GM21825 (cell line): ENCODE data around the gene UPK3A.
A peak's percentile ranks its signal among the peaks of the same experiment; 100 is the strongest.

ENCODE experiments used
- ATAC-seq: cut with Tn5 transposase; IDR thresholded peaks from one replicate; pipeline ENCODE4 v1.9.1; 2021; ENCODE audit warnings: mild to moderate bottlenecking, moderate library complexity; ENCODE audit not compliant: unreplicated experiment

Gene UPK3A

DNA sequence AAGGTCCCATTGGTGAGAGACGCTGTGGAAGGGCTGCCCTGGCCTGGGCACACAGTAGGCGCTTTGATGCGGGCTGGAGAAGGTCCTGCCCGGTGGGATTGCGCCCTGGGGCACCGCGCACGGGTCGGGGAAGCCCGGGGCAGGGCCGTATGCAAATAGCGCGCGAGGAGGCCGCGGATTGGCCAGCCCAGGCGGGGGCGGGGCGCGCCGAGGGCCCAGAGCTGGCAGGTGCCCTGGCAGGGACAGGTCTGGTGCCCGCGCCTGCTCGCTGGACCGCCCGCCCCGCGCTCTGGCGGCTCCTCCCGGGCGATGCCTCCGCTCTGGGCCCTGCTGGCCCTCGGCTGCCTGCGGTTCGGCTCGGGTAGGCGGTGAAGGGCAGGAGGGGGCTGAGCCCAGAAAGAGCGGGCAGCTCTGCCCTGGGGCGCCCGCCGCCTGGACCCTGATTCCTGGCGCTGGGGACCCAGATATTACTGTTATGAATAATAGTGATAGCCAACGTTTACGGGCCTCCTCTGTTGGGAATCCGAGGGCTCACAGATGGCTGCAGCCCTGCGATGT is at the start of gene UPK3A:
TSS of gene UPK3A (plus strand) at position 245 of the 558 bp plus-strand sequence. CDS start at position 310, 65 bp downstream.
- ATAC-seq = no peak

DNA sequence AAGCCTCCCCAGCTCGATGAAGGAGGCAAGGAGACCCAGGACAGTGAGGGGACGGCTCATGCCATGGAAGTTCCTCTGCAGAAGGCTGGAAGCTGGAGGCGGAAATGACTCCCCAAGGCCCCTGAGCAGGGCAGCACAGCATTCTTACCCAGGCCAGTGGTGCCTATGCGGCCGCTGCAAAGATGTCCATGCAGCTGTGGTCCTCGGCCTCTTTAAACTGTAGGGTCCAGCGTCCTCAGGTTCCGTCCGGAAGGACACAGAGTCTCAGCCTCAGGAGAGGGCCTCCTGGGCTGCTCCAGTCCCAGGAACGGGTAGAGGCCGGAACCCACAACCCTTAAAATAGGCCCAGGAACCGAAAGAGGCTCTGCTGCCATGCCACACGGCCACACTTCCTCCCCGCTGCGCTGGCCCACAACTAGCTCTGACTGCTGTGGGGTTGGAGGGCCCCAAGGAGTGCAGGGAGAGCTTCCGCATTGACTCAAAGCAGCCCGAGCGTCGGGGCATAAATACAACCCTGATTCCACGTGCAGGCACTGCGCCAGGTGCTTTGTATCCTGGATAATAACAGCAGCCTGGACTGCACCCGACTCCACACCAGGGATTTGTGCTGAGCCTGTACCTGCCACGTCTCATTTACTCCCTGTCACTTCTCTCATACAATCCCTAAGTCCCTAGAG is 49.5 kb upstream of the UPK3A start:
- ATAC-seq = peak; percentile 68

GRCh38 chr22:45235851-45236342 is 48.9 kb upstream of the UPK3A start:
- ATAC-seq = no peak

DNA sequence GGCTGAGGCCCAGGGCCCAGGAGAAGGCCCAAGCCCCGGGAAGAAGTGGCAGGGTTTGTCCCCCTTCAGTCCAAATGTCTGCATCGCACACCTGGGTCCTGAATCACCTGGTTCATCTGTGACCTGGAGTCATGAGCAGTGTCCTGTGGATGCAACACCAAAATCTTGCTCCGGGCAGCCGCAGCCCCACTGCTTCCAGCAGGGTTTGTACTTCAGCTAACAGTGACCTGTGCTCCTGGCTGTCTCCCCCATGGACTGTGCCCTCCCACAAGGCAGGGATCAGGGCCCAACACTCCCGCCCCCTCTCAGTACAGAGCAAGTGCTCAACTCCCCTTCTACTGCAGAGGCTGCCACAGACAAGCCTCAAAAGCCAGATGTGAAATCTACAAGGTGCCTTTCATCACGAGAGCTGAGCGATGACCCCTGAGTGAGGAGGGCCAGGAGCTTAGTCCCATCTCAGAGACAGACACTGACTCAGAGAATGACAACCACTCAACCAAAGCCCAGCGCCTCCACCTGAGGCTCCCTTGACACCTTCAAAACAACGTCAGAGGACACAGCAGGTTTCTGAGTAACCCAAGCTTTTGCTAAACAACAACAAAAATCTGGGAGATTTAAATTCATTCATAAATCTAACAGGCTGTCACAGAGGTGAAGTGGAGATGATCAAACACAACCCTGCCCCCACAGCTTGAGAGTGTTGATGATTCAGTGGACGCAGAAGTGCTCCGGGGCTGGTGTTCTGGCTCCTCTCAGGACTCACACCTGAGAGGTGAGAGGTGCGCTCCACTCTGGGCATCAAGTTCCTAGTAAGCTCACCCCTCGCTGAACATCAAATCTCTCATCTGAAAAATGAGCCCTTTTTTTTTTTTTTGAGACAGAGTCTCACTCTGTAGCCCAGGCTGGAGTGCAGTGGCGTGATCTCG is 47.4 kb upstream of the UPK3A start:
- ATAC-seq = no peak

GRCh38 chr22:45238076-45238956 is 46.4 kb upstream of the UPK3A start:
- no peak for ATAC-seq

- no peak for ATAC-seq
Measured at GRCh38 chr22:45238957-45239680, 45.6 kb upstream of the UPK3A start.

- no peak for ATAC-seq
Measured at GRCh38 chr22:45239681-45240051, 45.1 kb upstream of the UPK3A start.

GRCh38 chr22:45240104-45240809 is 44.5 kb upstream of the UPK3A start:
- ATAC-seq = peak; percentile 5

- peak; percentile 47 for ATAC-seq
Measured at GRCh38 chr22:45240810-45241631, 43.7 kb upstream of the UPK3A start, which contains the start of gene KIAA0930. KIAA0930 (minus strand) TSS chr22:45240894; CDS start chr22:45240703, 191 bp downstream.

GRCh38 chr22:45242778-45243191 is 42.0 kb upstream of the UPK3A start:
- ATAC-seq = no peak

DNA sequence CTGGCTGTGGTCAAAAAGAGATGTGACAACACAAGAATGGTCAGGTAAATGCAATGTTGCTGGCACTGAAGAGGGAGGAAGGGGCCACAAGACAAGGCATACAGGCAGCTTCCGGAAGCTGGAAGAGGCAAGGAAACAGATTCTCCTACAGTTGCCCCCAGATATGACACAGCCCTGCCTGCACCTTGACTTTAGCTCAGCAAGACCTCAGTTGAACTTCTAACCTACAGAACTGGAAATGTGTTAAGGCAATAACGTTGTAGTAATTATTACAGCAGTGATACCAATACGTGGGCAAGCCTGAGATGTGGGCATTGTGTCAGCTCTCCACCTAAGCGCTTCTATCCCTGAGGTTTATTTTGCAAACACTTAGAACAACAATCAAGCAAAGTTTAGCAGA is 39.8 kb upstream of the UPK3A start:
- ATAC-seq = no peak

DNA sequence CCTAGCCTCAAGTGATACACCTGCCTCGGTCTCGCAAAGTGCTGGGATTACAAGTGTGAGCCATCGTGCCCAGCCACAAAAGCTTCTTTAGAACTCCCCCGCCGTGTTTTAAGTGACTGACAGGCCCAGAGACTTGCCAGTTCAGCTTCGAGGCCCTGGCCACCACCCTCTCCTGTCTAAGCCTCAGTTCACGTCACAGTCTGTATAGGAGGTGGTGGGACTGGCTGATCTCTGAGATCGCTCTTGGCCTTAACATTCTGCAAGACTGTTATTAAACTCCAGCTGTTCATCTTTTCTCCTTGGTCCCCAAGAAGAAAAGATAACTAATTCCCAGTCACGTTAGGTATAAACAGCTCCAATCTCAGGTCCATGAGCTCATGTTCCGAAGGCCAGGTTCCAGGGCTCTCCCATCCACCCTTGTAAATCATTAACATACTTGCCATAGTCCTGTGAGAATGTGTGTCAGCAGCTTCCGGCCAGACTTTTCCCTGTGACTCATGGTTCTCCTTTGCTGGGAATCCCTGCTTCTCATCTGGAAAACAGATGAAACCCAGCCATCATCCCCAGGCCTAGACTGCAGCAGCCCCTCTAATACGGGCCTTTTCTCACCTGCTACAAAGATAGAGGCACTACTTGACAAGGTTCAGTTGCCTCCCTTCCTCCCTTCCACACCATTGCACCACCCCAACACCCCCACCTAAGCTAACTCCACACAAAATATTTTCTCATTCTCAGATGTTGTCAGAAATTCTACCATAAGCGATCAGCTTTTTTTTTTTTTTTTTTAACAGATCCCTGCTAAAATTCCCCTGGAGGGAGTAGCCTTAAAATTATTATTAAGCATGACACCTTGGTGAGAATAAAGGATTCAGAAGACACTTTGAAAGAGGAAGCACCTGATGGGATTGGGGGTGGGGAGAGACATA is 38.4 kb upstream of the UPK3A start:
- no peak for ATAC-seq

GRCh38 chr22:45248832-45249561 is 35.8 kb upstream of the UPK3A start:
- peak; percentile 67 for ATAC-seq

DNA sequence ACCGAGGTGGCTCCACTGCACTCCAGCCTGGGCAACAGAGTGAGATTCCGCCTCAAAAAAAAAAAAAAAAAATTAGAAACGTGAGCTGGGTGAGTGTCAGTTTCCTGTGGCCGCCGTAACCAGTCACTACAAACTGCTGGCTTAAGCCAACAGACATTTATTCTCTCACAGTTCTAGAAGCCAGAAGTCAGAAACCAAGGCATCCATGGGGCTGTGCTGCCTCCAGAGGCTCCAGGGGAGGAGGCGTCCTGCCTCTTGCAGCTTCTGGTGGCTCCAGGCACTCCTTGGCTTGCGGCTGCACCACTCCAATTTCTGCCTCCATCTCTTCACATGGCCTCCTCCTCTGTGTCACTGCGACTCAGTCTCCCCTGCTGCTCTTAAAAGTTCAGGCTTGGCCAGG is 32.9 kb upstream of the UPK3A start:
- no peak for ATAC-seq

DNA sequence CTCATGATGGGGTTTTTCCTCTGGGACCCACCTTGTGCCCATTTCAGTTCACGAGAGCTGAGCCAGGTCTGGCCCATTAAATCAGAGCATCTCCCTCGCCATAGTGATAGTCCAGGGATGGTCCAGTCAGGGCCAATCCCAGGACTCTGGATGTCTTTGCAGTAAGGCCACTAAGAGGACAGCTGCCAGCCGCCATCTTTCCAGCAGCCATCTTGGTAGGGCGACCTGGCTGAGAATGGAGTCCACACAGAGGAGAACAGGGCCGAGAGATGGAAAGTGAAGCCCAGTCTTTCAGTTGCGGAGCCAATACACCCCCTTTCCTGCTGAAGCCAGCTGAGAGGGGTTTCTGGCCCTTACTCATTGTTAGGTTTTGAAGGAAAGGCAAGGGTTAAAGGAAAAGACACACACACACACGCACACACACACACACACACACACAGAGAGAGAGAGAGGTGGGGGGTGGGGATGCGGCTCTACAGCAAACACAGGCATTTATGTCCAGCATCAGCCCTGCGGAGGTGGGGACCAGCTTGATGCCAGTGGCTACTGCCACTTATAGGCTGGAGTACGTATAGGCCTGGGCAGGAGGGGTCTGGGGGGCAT is 31.6 kb upstream of the UPK3A start:
- no peak for ATAC-seq

GRCh38 chr22:45254388-45254787 is 30.4 kb upstream of the UPK3A start:
- ATAC-seq = peak; percentile 35
